MCF 10A (cell line): ENCODE results near the gene SPATA3. TPM values are rescaled to one million over a fixed set of nuclear protein-coding genes. Genes with fewer than 3 reads are reported as not detected.
A peak's percentile ranks its signal among the peaks of the same experiment; 100 is the strongest.

Source experiments
- BruUV-seq: library from RNA; stranded (reverse); fragments of 400-500 nt; replicated peaks from 2 replicates; lab custom pipeline; 2021; lab: Mats Ljungman, UMichigan
- CTCF ChIA-PET: fragments of 300-600 bp; sonication (Branson Sonifier 250); formaldehyde crosslinking; extraction: SDS; loops from one replicate; lab custom pipeline; 2021; ENCODE audit warnings: antibody characterized with exemption, inconsistent platforms; lab: Yijun Ruan, JAX
- POLR2A ChIA-PET: fragments of 300-600, 350-650 bp; sonication (Branson Sonifier 250); formaldehyde crosslinking; extraction: SDS; loops from one replicate; lab custom pipeline; 2020; ENCODE audit warnings: antibody characterized with exemption, inconsistent platforms; lab: Yijun Ruan, JAX
- DNase-seq: peaks from one replicate; pipeline ENCODE4 v3.0.0-alpha.2; 2018; ENCODE audit not compliant: unreplicated experiment
- H3K27ac Mint-ChIP-seq: one replicate; pipeline ENCODE4 v1.8.0; 2022; ENCODE audit warnings: mild to moderate bottlenecking, low read depth, mixed read lengths; ENCODE audit not compliant: unreplicated experiment
- H3K27me3 Mint-ChIP-seq: one replicate; pipeline ENCODE4 v1.8.0; 2022; ENCODE audit warnings: mixed read lengths; ENCODE audit not compliant: insufficient read depth, unreplicated experiment
- H3K36me3 Mint-ChIP-seq: one replicate; pipeline ENCODE4 v1.8.0; 2022; ENCODE audit warnings: mild to moderate bottlenecking, moderate library complexity, mixed read lengths; ENCODE audit not compliant: insufficient read depth, unreplicated experiment
- H3K4me1 Mint-ChIP-seq: one replicate; pipeline ENCODE4 v1.8.0; 2022; ENCODE audit warnings: mixed read lengths; ENCODE audit not compliant: insufficient read depth, unreplicated experiment
- H3K4me3 Mint-ChIP-seq: one replicate; pipeline ENCODE4 v1.8.0; 2022; ENCODE audit warnings: mild to moderate bottlenecking, moderate library complexity, mixed read lengths; ENCODE audit not compliant: unreplicated experiment
- H3K9me3 Mint-ChIP-seq: one replicate; pipeline ENCODE4 v1.8.0; 2022; ENCODE audit warnings: mixed read lengths; ENCODE audit not compliant: unreplicated experiment
- intact Hi-C: fragments of 100-400 bp; cut with micrococcal nuclease; formaldehyde crosslinking; loops from 2 replicates; pipeline ENCODE4 v1.14.1; 2022
- total RNA-seq: library from RNA; stranded (reverse); gene quantifications from 2 replicates; pipeline ENCODE4 v1.2.3, GENCODE V29; 2022
- TF ChIP-seq, protein P1 (sequence below): fragments of 200-600 bp; IDR thresholded peaks from one replicate; pipeline ENCODE4 v1.8.0; 2022; ENCODE audit warnings: antibody characterized with exemption, mild to moderate bottlenecking; ENCODE audit not compliant: unreplicated experiment

Gene SPATA3
- total RNA-seq, 1 experiment from 2014 or later, result not detected

DNA sequence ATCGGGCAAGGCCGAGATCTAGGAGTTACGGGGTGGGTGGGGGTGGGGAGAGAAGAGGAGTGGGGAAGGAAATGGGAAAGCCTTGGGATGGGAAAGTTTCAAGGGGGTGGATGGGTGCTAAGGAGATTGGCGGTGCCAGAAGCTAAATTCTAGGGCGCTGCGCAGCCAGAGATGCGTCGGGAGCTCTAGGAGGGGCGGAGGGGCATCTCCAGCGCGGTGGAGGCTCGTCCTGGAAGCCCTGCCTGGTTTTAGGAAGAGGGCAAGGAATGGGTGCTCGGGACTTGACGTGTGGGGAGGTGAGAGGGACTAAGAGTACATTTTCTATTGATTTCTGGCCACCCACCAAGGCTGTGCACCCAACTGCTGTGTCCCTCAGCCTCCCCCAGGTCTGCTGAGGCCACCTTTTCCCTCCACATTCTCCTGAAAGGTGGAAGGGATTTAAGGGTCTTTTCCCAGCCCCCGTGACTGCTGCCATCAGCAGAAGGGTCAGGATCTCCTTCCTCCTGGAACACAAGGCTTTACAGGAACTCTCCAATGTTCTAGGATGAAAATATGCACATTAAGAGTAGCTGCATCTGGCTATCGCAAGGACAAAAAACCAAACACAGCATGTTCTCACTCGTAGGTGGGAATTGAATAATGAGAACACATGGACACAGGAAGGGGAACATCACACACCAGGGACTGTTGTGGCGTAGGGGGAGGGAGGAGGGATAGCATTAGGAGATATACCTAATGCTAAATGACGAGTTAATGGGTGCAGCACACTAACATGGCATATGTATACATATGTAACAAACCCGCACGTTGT is 42.8 kb downstream of the SPATA3 start:
- BruUV-seq, result no TSS peak
- TF ChIP-seq, protein P1, sequence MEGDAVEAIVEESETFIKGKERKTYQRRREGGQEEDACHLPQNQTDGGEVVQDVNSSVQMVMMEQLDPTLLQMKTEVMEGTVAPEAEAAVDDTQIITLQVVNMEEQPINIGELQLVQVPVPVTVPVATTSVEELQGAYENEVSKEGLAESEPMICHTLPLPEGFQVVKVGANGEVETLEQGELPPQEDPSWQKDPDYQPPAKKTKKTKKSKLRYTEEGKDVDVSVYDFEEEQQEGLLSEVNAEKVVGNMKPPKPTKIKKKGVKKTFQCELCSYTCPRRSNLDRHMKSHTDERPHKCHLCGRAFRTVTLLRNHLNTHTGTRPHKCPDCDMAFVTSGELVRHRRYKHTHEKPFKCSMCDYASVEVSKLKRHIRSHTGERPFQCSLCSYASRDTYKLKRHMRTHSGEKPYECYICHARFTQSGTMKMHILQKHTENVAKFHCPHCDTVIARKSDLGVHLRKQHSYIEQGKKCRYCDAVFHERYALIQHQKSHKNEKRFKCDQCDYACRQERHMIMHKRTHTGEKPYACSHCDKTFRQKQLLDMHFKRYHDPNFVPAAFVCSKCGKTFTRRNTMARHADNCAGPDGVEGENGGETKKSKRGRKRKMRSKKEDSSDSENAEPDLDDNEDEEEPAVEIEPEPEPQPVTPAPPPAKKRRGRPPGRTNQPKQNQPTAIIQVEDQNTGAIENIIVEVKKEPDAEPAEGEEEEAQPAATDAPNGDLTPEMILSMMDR, result no peak
- H3K27me3 Mint-ChIP-seq, result peaks cover 75% of the 10 kb centered on the region
- H3K9me3 Mint-ChIP-seq, result no peaks in the 10 kb centered on the region
- no peak overlapping the region for H3K4me3 Mint-ChIP-seq
- intact Hi-C loops, result no loop called here
- H3K27ac Mint-ChIP-seq, result no peak overlapping the region
- no peaks in the 10 kb centered on the region for H3K4me1 Mint-ChIP-seq
- ChIA-PET POLR2A (no interaction called here), CTCF (interaction anchor here (0.5 to 0.7 kb wide), 2 partner anchors 11 to 12 kb away, joined by 3 read pairs; no protein-coding TSS in a partner anchor)
- DNase-seq, result no peak
- no peaks in the 10 kb centered on the region for H3K36me3 Mint-ChIP-seq

DNA sequence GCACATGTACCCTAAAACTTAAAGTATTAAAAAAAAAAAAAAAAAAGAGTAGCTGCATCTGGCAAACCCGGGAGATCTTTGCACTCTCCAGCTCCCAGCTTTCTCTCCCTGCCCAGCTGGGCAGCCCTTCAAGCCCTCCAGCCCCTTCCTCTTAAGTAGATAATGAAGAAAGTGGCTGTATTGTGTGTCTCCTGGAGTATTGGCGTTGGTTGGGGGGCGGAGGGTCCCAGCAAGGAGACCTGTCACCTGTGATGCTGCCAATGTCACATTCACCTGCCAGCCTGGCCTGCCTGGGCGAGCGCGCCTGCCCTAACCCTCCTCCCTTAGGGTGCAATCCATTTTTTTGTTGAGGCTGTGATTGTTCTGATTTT is 43.4 kb downstream of the SPATA3 start:
- TF ChIP-seq, protein P1, result no peak
- Mint-ChIP-seq H3K4me3 (no peak overlapping the region), H3K4me1 (no peaks in the 10 kb centered on the region), H3K27ac (no peak overlapping the region), H3K27me3 (peaks cover 72% of the 10 kb centered on the region), H3K36me3 (no peaks in the 10 kb centered on the region), H3K9me3 (no peaks in the 10 kb centered on the region)
- ChIA-PET CTCF (interaction anchor here (2.1 kb wide), 1 partner anchor 14 kb away, joined by 7 read pairs; no protein-coding TSS in a partner anchor), POLR2A (no interaction called here)
- DNase-seq, result no peak
- BruUV-seq, result no TSS peak
- intact Hi-C loops, result no loop called here

DNA sequence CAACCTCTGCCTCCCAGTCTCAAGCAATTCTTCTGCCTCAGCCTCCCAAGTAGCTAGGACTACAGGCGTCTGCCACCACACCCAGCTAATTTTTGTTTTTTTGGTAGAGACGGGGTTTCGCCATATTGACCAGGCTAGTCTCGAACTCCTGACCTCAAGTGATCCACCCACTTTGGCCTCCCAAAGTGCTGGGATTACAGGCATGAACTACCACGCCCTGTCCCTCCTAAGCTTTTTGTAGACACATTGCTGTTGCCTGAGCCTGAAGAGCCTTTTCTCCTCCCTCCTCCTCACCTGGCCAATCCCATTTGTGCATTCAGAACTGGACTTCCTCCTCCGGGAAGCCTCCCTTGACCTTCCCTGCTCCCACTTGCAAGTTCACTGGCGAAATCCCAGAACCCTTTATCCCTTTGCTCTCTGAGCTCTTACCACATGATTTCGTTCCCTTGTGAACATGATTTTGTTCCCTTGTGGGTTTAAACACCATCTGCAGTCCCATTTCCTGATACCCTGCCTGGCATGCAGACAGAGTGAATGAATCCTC is 44.0 kb downstream of the SPATA3 start:
- no peaks in the 10 kb centered on the region for H3K36me3 Mint-ChIP-seq
- no peaks in the 10 kb centered on the region for H3K4me1 Mint-ChIP-seq
- intact Hi-C loops, result no loop called here
- POLR2A ChIA-PET, result interaction anchor here (1.0 kb wide), 1 partner anchor 10 kb away, joined by 3 read pairs; no protein-coding TSS in a partner anchor
- TF ChIP-seq, protein P1, result no peak
- peak; percentile 2 for DNase-seq
- H3K9me3 Mint-ChIP-seq, result no peaks in the 10 kb centered on the region
- H3K27ac Mint-ChIP-seq, result no peak overlapping the region
- BruUV-seq, result no TSS peak
- CTCF ChIA-PET, result interaction anchor here (0.5 to 2.1 kb wide), 2 partner anchors 13 to 824 kb away, joined by 7 to 8 read pairs; no protein-coding TSS in a partner anchor
- H3K4me3 Mint-ChIP-seq, result no peak overlapping the region
- H3K27me3 Mint-ChIP-seq, result peaks cover 70% of the 10 kb centered on the region

DNA sequence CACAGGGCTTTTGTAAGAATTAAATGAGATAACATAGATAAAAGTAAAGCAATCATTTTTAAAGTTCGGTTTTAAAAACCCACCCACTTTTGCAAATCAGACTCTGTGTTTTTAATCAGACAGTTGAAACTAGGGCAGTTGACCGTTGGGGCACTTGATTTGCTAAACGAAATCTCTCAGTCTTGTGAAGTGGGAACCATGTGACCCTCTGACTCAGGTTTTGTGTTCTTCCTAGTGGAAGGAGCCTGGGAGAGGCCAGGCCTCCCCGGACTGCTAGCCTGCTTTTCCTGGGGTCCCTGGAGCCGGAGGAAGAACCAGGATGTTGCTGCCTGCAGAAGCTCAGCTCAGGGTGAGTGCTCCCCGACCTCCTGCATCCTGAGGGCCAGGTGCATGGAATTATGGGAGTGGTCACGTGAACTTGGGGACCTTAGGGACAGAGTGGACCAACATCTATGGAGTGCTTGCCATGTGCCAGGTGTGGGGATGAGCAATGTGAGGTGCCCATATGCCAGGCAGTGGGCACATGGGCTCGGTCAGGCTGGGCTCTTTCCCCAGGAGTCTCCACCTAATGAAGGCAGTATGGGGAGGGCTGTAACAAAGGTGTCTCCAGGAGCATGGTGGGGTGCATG is 45.3 kb downstream of the SPATA3 start:
- intact Hi-C loops, result no loop called here
- no peak for DNase-seq
- Mint-ChIP-seq H3K4me3 (no peak overlapping the region), H3K27ac (no peak overlapping the region), H3K4me1 (no peaks in the 10 kb centered on the region), H3K9me3 (no peaks in the 10 kb centered on the region), H3K36me3 (no peaks in the 10 kb centered on the region), H3K27me3 (peaks cover 57% of the 10 kb centered on the region)
- BruUV-seq, result no TSS peak
- ChIA-PET POLR2A (no interaction called here), CTCF (interaction anchor here (0.6 to 2.1 kb wide), 2 partner anchors 12 to 14 kb away, joined by 3 to 7 read pairs; no protein-coding TSS in a partner anchor)
- TF ChIP-seq, protein P1, result no peak
